Ovary (tissue), 9 donors: ENCODE results near the gene SCO2. TPM values are rescaled to one million over a fixed set of nuclear protein-coding genes. Genes with fewer than 3 reads are reported as not detected.

Source experiments
- DNase-seq, 5 donors: peaks; one replicate each; pipeline ENCODE4 v3.0.0-alpha.2; 2019 to 2020
- H3K27ac ChIP-seq, 2 donors: fragments of 200-600 bp; one replicate each; pipeline versions ENCODE4 v1.5.1 to v1.8.0; 2019 to 2022
- H3K27me3 ChIP-seq: fragments of 200-600 bp; one replicate; pipeline ENCODE4 v1.8.0; 2022
- H3K36me3 ChIP-seq: fragments of 200-600 bp; sonication (generic); one replicate; pipeline ENCODE4 v1.5.1; 2019
- H3K4me1 ChIP-seq: one replicate; pipeline ENCODE4 v1.8.1; 2013; ENCODE audit warnings: mild to moderate bottlenecking, moderate library complexity; ENCODE audit not compliant: insufficient read depth
- H3K4me3 ChIP-seq: fragments of 200-600 bp; sonication (generic); one replicate; pipeline ENCODE4 v1.5.1; 2017
- H3K9me3 ChIP-seq, 2 donors: fragments of 200-600 bp in 1 of 2; sonication (generic) in 1 of 2; one replicate each; pipeline versions ENCODE4 v1.5.1 to v1.8.1; 2013 to 2019; ENCODE audit warnings: mild to moderate bottlenecking in 1 of 2, moderate library complexity in 1 of 2
- EP300 ChIP-seq: sonication (generic); formaldehyde crosslinking; IDR thresholded peaks from one replicate; pipeline ENCODE4 v1.6.1; 2017; ENCODE audit warnings: antibody characterized with exemption
- POLR2A ChIP-seq: fragments of 450-650 bp; IDR thresholded peaks from one replicate; pipeline ENCODE4 v1.6.1; 2017; ENCODE audit warnings: antibody characterized with exemption, mild to moderate bottlenecking, moderate library complexity
- WGBS, 3 donors: extraction: QIAGEN DNeasy Blood & Tissue Kit in 1 of 3; methylation state at CpG; one replicate each; pipeline versions ENCODE4 v1.1.5 to v1.1.7; 2013 to 2017; 5-methylcytosine and 5-hydroxymethylcytosine counted together
- intact Hi-C, 4 donors: fragments of 100-400 bp; cut with DNase I; formaldehyde crosslinking; loops; one replicate each; pipeline versions ENCODE4 v1.11.0 to v1.15.1; 2022 to 2023
- polyA plus RNA-seq, 2 donors: library from polyadenylated mRNA; stranded (reverse); fragments of 200-250 nt in 1 of 2; fragments of 350-450 nt in 1 of 2; fragmentation: Illumina TruSeq in 1 of 2; extraction: RNeasy Lipid Tissue Mini Kit (QIAGEN cat#74804) in 1 of 2; gene quantifications; one replicate each; pipeline ENCODE4 v1.2.3, GENCODE V29; 2013 to 2014
- total RNA-seq, 7 donors: library from RNA; depleted of rRNA in 2 of 7; stranded (reverse); fragments of >200 nt in 2 of 7; fragmentation: NEBNext Ultra II Directional in 3 of 7; extraction: Animal tissue kit (Norgen Biotek cat#: 25700) in 3 of 7; gene quantifications; one replicate each; pipeline versions ENCODE4 v1.1.0 to v1.2.4, GENCODE V29; 2016 to 2023
- TF ChIP-seq, protein P1 (sequence below), 3 donors: fragments of 450-650 bp in 2 of 3; fragments of 200-600 bp in 1 of 3; IDR thresholded peaks; one replicate each; pipeline versions ENCODE4 v1.5.1 to v1.8.0; 2016 to 2022; ENCODE audit warnings: antibody characterized with exemption in 3 of 3, mild to moderate bottlenecking in 1 of 3
- donor health status: DM: no; HTN: no; CAD: no; lungs with moderate emphysema.
- donor health status: DM: no; HTN: no; CAD: no.
- donor health status: Bipolar disorder and iron deficiency.
- donor health status: DM: yes; HTN: yes; CAD: no.
- donor health status: DM: no; HTN: no; CAD: no.
- donor health status: DM: yes; HTN: yes; CAD: no.

The SCO2 gene
- total and polyA plus RNA-seq, 9 donors, result 0.73 to 5.1 (median 0.97) TPM; not detected in 4

DNA sequence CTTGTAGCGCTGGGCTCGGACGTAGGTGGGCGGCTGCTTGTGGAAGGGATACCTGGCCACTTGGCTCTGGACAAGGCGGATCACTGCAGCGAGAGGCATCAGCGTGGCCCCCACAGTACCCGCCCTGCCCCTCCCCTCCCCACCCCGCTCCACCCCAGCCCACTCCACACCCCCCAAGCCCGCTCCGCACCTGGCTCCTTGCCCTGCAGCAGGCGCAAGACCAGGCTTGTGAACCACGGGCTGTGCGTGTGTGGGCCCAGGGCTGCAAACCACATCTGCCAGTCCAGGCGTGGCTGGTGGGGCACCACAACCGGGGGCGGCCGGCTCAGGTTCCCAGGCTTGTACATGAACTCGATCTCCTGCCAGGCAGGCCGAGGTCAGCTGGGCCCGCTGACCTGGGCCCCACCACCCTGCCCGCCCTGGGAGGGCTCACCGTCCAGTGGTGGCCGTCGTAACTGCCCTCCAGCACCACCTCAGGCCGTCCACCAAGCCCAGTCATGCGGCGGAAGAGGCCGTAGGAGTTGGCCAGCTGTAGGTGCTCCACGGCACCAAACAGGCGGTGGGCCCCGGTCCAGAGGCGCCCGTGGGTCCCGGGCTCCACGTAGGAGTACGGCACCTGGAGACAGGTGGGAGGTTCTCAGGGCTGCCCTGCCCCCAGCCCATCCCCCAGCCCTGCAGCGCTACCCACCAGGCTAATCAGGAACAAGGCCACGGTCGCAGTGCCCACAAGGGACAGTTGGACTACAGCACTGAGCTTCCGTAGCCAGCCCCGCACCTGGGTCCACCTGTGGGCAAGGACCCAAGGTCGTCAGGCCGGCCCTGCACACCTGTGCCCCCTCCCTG lies 20.8 kb downstream of the SCO2 start:
- H3K27ac ChIP-seq, result no peak overlapping the region
- intact Hi-C loops, result loop anchor here in 1 of 4 donors (10.0 kb wide), 1 partner anchor 260 kb away; the partner anchor contains the start of gene TUBGCP6
- no peaks in the 10 kb centered on the region for H3K36me3 ChIP-seq
- H3K4me1 ChIP-seq, result peaks cover 13% of the 10 kb centered on the region
- H3K4me3 ChIP-seq, result no peak overlapping the region
- 85 to 89% (median 88%) methylated on average over 26 to 44 of the region's 44 CpGs for WGBS, 3 donors
- DNase-seq, result peak in 2 of 5 donors; percentile 51 to 57
- TF ChIP-seq EP300 (no peak), POLR2A (no peak)
- TF ChIP-seq, protein P1, sequence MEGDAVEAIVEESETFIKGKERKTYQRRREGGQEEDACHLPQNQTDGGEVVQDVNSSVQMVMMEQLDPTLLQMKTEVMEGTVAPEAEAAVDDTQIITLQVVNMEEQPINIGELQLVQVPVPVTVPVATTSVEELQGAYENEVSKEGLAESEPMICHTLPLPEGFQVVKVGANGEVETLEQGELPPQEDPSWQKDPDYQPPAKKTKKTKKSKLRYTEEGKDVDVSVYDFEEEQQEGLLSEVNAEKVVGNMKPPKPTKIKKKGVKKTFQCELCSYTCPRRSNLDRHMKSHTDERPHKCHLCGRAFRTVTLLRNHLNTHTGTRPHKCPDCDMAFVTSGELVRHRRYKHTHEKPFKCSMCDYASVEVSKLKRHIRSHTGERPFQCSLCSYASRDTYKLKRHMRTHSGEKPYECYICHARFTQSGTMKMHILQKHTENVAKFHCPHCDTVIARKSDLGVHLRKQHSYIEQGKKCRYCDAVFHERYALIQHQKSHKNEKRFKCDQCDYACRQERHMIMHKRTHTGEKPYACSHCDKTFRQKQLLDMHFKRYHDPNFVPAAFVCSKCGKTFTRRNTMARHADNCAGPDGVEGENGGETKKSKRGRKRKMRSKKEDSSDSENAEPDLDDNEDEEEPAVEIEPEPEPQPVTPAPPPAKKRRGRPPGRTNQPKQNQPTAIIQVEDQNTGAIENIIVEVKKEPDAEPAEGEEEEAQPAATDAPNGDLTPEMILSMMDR (IDR thresholded peaks at IDR 0.05), result no peak
- no peaks in the 10 kb centered on the region for H3K9me3 ChIP-seq
- no peaks in the 10 kb centered on the region for H3K27me3 ChIP-seq

- Histone ChIP-seq H3K9me3 (no peaks in the 10 kb centered on the region), H3K4me3 (no peak overlapping the region), H3K36me3 (no peaks in the 10 kb centered on the region), H3K4me1 (peaks cover 12% of the 10 kb centered on the region), H3K27ac (no peak overlapping the region), H3K27me3 (no peaks in the 10 kb centered on the region)
- WGBS, 3 donors, result 82 to 85% (median 82%) methylated on average over 25 to 26 of the region's 26 CpGs
- intact Hi-C loops, result loop anchor here in 1 of 4 donors (10.0 kb wide), 1 partner anchor 259 kb away; the partner anchor contains the start of gene TUBGCP6
- DNase-seq, result peak in 1 of 5 donors; percentile 31
- no peak for TF ChIP-seq POLR2A
- no peak for TF ChIP-seq EP300
- TF ChIP-seq, protein P1 (IDR thresholded peaks at IDR 0.05), result no peak
These were observed 21.8 kb downstream of the SCO2 start for GRCh38 chr22:50503475-50504145.

- intact Hi-C loops, result loop anchor here in 1 of 4 donors (10.0 kb wide), 1 partner anchor 258 kb away; the partner anchor contains the start of gene TUBGCP6
- 75 to 83% (median 76%) methylated on average over 21 to 24 of the region's 24 CpGs for WGBS, 3 donors
- H3K36me3 ChIP-seq, result no peaks in the 10 kb centered on the region
These were observed 22.5 kb downstream of the SCO2 start for GRCh38 chr22:50502628-50503474.

More at GRCh38 chr22:50502628-50503474, 22.5 kb downstream of the SCO2 start:
- Histone ChIP-seq H3K4me3 (no peak overlapping the region), H3K27ac (no peak overlapping the region), H3K4me1 (peaks cover 12% of the 10 kb centered on the region), H3K9me3 (no peaks in the 10 kb centered on the region), H3K27me3 (no peaks in the 10 kb centered on the region)
- TF ChIP-seq POLR2A (no peak), EP300 (no peak)
- TF ChIP-seq, protein P1 (IDR thresholded peaks at IDR 0.05), result no peak
- peak in 1 of 5 donors; percentile 24 for DNase-seq
